ENCODE results near the gene CLDN6. TPM values are rescaled to one million over a fixed set of nuclear protein-coding genes. Genes with fewer than 3 reads are reported as not detected.
A peak's percentile ranks its signal among the peaks of the same experiment; 100 is the strongest.

CLDN6 gene
- total and polyA plus RNA-seq, 2 experiments from 2014 or later = 148 to 344 TPM

DNA sequence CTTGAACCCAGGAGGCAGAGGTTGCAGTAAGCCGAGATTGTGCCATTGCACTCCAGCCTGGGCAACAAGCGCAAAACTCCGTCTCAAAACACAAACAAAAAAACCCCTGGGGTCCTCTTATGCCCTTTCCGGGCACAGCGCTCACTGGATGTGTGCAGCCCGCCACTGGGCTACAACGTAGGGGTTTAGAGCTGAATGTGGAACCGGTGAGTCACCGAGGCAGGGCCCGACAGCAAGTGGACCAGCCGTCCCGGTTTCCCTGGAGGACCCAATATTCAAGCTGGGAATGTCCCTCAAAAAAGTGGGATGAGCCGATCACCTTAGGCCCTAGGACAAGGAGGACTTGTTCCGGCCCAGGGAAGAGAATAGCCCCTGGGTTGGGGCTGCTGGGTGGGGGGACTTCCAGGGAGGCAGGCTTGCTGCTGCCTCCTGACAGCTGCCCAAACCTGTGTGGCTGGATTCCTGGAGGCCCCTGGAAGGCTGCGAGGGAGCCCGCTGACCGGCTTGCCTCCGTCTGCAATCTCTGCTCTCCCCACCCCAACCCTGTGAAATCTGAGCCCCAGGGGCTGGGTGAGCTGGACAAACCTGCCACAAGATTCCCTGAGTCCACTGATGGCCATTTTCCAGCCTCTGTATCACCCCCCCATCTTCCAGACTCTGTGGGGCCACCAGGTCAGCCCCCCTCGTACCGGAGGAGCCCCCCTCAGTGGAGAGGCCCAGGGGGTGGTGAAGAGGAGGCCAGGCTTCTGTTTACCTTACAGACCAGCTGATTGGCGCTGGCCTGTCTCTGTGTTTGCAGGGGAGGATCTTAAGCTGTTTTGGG lies 8.2 kb downstream of the CLDN6 start:
- H3K36me3 ChIP-seq = no peaks in the 10 kb centered on the region
- DNase-seq (ENCODE audit: low read depth in 1 of 2, low spot score in 1 of 2) = peak in 1 of 2 donors; percentile 88
- peaks cover 67% of the 10 kb centered on the region for H3K4me1 ChIP-seq (ENCODE audit: low read depth)
- TF ChIP-seq, protein P1, sequence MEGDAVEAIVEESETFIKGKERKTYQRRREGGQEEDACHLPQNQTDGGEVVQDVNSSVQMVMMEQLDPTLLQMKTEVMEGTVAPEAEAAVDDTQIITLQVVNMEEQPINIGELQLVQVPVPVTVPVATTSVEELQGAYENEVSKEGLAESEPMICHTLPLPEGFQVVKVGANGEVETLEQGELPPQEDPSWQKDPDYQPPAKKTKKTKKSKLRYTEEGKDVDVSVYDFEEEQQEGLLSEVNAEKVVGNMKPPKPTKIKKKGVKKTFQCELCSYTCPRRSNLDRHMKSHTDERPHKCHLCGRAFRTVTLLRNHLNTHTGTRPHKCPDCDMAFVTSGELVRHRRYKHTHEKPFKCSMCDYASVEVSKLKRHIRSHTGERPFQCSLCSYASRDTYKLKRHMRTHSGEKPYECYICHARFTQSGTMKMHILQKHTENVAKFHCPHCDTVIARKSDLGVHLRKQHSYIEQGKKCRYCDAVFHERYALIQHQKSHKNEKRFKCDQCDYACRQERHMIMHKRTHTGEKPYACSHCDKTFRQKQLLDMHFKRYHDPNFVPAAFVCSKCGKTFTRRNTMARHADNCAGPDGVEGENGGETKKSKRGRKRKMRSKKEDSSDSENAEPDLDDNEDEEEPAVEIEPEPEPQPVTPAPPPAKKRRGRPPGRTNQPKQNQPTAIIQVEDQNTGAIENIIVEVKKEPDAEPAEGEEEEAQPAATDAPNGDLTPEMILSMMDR (IDR thresholded peaks at IDR 0.05; ENCODE audit: low read depth, low read length) = no peak
- H3K9me3 ChIP-seq (ENCODE audit: low read depth) = no peaks in the 10 kb centered on the region
- no peaks in the 10 kb centered on the region for H3K27me3 ChIP-seq
- peak overlapping the region; percentile 96 for H3K27ac ChIP-seq
- H3K4me3 ChIP-seq = no peak overlapping the region

DNA sequence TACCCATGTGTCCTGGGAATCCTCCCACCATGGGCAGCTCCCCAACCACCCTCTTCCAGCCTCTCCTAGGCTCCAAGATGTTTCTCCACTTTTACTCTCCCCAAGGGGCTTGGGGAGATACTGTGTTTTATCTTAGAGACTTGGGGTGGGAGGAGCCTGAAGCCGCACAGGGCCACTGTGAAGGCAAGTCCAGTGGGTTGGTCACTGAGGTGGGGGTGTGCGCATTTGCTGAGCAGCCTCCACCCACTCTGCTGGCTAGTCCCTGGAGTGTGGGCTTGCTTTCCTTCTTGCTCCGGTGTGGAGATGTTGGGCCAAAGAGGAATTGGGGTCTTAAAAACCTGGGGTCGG lies 9.3 kb downstream of the CLDN6 start:
- Histone ChIP-seq H3K27me3 (no peaks in the 10 kb centered on the region), H3K4me3 (no peak overlapping the region), H3K27ac (peak overlapping the region; percentile 96), H3K4me1 (ENCODE audit: low read depth) (peaks cover 67% of the 10 kb centered on the region), H3K36me3 (no peaks in the 10 kb centered on the region), H3K9me3 (ENCODE audit: low read depth) (no peaks in the 10 kb centered on the region)
- TF ChIP-seq, protein P1 (IDR thresholded peaks at IDR 0.05; ENCODE audit: low read depth, low read length) = no peak
- peak in 1 of 2 donors; percentile 71 for DNase-seq (ENCODE audit: low read depth in 1 of 2, low spot score in 1 of 2)

DNA sequence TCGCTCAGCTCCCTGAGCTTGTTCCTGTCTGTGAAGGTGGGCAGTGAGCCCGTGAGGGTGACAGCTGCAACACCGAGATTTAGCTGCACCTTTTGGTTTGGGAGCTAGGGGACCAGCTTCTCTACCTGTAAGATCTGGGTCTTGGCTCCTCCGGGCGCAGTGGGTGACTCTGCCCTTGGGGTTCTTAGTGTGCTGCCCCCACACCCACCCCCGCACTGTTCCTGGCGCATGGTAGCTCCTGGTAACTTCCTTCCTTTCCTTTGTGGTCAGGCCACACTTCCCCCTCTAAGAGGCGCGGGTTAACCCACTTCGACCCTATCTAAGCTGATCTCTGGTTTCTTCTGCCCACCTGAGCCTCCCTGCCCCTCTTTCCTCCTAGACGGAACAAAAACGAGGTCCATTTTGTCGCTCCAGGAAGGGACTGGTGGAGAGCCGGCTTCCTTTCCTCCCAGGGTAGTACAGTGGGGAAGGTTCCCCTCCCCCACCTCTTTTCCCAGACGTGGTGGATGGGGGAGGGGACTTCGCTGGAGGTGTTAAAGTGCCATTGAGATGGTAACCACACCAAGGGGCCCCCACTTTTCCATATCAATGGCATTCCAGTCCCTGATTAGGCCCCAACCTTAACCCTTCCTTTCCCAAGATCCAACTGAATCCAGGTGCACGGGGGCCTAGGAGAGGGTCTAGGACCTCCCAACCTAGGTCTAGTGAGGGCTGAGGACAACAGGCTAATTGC lies 9.9 kb downstream of the CLDN6 start:
- Histone ChIP-seq H3K27me3 (no peaks in the 10 kb centered on the region), H3K27ac (peak overlapping the region; percentile 96), H3K4me3 (no peak overlapping the region), H3K36me3 (no peaks in the 10 kb centered on the region), H3K4me1 (ENCODE audit: low read depth) (peaks cover 67% of the 10 kb centered on the region), H3K9me3 (ENCODE audit: low read depth) (no peaks in the 10 kb centered on the region)
- DNase-seq (ENCODE audit: low read depth in 1 of 2, low spot score in 1 of 2) = peak in 1 of 2 donors; percentile 91
- TF ChIP-seq, protein P1 (IDR thresholded peaks at IDR 0.05; ENCODE audit: low read depth, low read length) = no peak

DNA sequence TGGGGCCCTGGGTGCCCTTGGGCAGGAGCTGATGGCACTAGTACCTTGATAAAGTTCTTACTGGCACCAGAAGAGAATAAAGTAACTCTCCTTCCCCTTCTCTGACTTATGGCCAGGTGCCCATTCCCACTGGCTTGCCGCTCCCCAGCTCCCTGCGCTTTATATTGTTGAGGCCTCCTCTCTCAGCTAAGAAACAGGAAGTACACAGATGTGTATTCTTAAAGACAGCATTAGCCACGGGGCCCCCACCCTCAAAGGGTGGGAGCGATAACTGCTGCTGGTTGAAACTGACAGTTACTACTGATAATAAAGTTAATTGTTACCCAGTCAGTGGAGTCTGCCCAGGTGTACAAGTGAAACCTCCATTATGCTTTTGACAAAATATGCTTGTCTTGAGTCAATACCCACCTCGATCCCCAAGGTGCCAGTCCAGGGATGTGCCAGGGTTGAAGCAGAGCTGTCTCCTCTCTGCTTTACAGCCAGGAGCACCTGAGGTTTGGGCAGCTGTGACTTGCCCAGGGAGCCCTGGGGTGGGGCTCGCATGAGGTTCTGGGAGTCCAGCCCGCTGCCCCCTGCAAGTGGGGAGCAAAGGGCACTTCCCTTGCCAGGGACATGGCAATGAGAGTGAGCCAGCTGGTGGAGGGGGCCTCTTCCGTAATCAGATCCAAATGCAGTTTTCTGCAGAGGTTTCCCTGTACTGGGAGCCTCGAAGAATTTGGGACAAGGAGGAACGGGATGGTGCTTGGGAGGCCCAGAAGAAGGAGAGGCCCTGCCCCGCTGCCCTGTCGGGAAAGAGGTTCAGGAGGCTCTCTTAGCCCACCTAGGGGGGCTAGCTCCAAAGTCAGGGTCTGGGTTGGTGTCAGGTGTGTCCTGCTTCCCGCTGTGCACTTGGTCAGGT lies 10.7 kb downstream of the CLDN6 start:
- Histone ChIP-seq H3K4me1 (ENCODE audit: low read depth) (peaks cover 61% of the 10 kb centered on the region), H3K27ac (peak overlapping the region; percentile 96), H3K4me3 (no peak overlapping the region), H3K9me3 (ENCODE audit: low read depth) (no peaks in the 10 kb centered on the region), H3K36me3 (no peaks in the 10 kb centered on the region), H3K27me3 (no peaks in the 10 kb centered on the region)
- TF ChIP-seq, protein P1 (IDR thresholded peaks at IDR 0.05; ENCODE audit: low read depth, low read length) = no peak
- no peak for DNase-seq (ENCODE audit: low read depth in 1 of 2, low spot score in 1 of 2)

DNA sequence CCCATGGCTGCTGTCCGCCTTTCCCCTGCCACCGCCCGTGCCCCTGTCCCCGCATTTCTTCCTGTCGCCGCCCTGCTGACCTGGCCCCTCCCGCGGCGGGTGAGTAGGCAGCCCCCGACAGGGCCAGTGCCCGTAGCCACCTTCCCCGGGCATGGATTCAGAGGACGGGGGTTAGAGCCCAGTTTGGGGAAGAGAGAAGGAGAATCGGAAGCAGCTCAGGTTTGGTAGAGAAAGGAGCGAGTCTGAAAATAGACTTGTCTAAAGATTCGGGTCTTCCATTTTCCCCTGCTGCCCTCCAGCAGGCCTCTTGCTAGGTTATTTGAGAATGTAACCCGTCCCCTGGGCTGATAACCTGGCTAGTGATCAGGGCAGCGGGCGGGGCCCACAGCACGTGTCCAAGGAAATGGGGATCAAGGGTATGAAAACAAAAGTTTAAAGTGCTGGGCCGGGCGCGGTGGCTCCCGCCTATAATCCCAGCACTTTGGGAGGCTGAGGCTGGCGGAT lies 13.2 kb downstream of the CLDN6 start:
- TF ChIP-seq, protein P1 (IDR thresholded peaks at IDR 0.05; ENCODE audit: low read depth, low read length) = no peak
- peak in 1 of 2 donors; percentile 79 for DNase-seq (ENCODE audit: low read depth in 1 of 2, low spot score in 1 of 2)
- Histone ChIP-seq H3K9me3 (ENCODE audit: low read depth) (no peaks in the 10 kb centered on the region), H3K36me3 (no peaks in the 10 kb centered on the region), H3K27ac (peak overlapping the region; percentile 96), H3K27me3 (no peaks in the 10 kb centered on the region), H3K4me1 (ENCODE audit: low read depth) (peaks cover 46% of the 10 kb centered on the region), H3K4me3 (peak overlapping the region; percentile 65)

Data from cardiac muscle cell (in vitro differentiated cells and primary cell).